ENCODE measurements around the gene DELE1. TPM values are rescaled to one million over a fixed set of nuclear protein-coding genes. Genes with fewer than 3 reads are reported as not detected.
A peak's percentile ranks its signal among the peaks of the same experiment; 100 is the strongest.

DELE1 gene
- total and polyA plus RNA-seq, 8 donors: 27.7 to 45.6 (median 34.2) TPM

GRCh38 chr5:141909212-141909611, 14.5 kb upstream of the DELE1 start:
- no peak for FAIRE-seq
- intact Hi-C loops (cut with DNase I): no loop called here
- H3K4me3 ChIP-seq: no peak overlapping the region
- no peak for DNase-seq
- no peaks in the 10 kb centered on the region for H3K4me1 ChIP-seq
- H3K27ac ChIP-seq: no peak overlapping the region
- no peak for TF ChIP-seq CTCF (IDR thresholded peaks at IDR 0.05)
- 76 to 93% methylated on average over 4 of the region's 4 CpGs for WGBS, 2 donors
- H3K36me3 ChIP-seq: no peaks in the 10 kb centered on the region
- H3K9me3 ChIP-seq: no peaks in the 10 kb centered on the region
- ATAC-seq: no peak
- H3K27me3 ChIP-seq: no peaks in the 10 kb centered on the region

GRCh38 chr5:141910271-141910673, 13.4 kb upstream of the DELE1 start:
- H3K4me3 ChIP-seq: no peak overlapping the region
- H3K9me3 ChIP-seq: no peaks in the 10 kb centered on the region
- no peaks in the 10 kb centered on the region for H3K36me3 ChIP-seq
- ATAC-seq: no peak
- FAIRE-seq: no peak
- TF ChIP-seq CTCF (IDR thresholded peaks at IDR 0.05): no peak
- H3K4me1 ChIP-seq: no peaks in the 10 kb centered on the region
- DNase-seq: no peak
- H3K27ac ChIP-seq: no peak overlapping the region
- H3K27me3 ChIP-seq: no peaks in the 10 kb centered on the region
- intact Hi-C loops (cut with DNase I): no loop called here
- 65 to 67% methylated on average over 2 of the region's 2 CpGs for WGBS, 2 donors

GRCh38 chr5:141913560-141914198, 10.0 kb upstream of the DELE1 start:
- FAIRE-seq: no peak
- H3K27me3 ChIP-seq: no peaks in the 10 kb centered on the region
- ATAC-seq: no peak
- DNase-seq: no peak
- 27 to 32% methylated on average over 16 of the region's 16 CpGs for WGBS, 2 donors
- no peak for TF ChIP-seq CTCF (IDR thresholded peaks at IDR 0.05)
- H3K9me3 ChIP-seq: no peaks in the 10 kb centered on the region
- H3K27ac ChIP-seq: no peak overlapping the region
- intact Hi-C loops (cut with DNase I): no loop called here
- no peaks in the 10 kb centered on the region for H3K4me1 ChIP-seq
- no peaks in the 10 kb centered on the region for H3K36me3 ChIP-seq
- H3K4me3 ChIP-seq: peak overlapping the region in 2 of 4 donors; percentile 17 to 37

DNA sequence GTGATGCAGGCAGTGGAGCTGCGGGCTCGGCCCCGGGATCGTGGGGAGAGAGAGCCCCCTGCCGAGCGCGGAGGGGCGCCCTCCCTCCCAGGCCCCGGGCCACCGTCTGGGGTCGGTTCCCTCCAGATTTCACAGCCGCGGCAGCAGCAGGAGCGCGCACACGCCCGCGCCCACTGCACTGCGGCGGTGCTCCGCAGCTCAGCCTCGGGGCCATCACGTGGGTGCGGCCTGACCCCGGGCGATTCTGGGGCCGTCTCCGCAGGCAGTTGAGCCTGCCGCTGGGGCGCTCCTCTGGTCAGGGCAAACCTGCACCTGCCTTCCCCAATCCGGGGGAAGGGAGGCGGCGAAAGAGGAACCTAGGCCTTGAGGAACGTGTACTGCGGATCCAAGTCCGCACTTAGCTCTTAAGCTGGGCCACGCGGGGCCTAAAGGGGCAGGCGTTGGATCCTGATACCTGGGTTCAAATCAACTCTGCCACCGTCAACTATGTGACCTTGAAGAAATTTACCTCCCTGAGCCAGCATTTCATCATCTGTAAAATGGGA, 9.4 kb upstream of the DELE1 start:
- H3K27ac ChIP-seq: no peak overlapping the region
- WGBS, 2 donors: 11 to 12% methylated on average over 37 to 40 of the region's 40 CpGs
- no peaks in the 10 kb centered on the region for H3K9me3 ChIP-seq
- H3K27me3 ChIP-seq: no peaks in the 10 kb centered on the region
- FAIRE-seq (no peak), DNase-seq (peak in 4 of 6 donors; percentile 26 to 71 (median 48)), ATAC-seq (peak; percentile 38 to 93 (median 86))
- intact Hi-C loops (cut with DNase I): no loop called here
- H3K4me1 ChIP-seq: no peaks in the 10 kb centered on the region
- no peak for TF ChIP-seq CTCF (IDR thresholded peaks at IDR 0.05)
- H3K36me3 ChIP-seq: no peaks in the 10 kb centered on the region
- H3K4me3 ChIP-seq: peak overlapping the region in 2 of 4 donors; percentile 17 to 37

GRCh38 chr5:141914797-141915196, 8.9 kb upstream of the DELE1 start:
- FAIRE-seq: no peak
- TF ChIP-seq CTCF (IDR thresholded peaks at IDR 0.05): no peak
- Histone ChIP-seq H3K27ac (no peak overlapping the region), H3K9me3 (no peaks in the 10 kb centered on the region), H3K27me3 (no peaks in the 10 kb centered on the region), H3K4me3 (no peak overlapping the region), H3K4me1 (no peaks in the 10 kb centered on the region), H3K36me3 (no peaks in the 10 kb centered on the region)
- intact Hi-C loops (cut with DNase I): no loop called here
- DNase-seq: no peak
- no peak for ATAC-seq
- whole genome bisulfite sequencing, 2 donors: 90 to 99% methylated on average over 3 of the region's 3 CpGs

Measured in pancreas (tissue), 10 donors.